ENCODE measurements around the gene GRIK5.
"Not testable (repeated sequence)": the region's sequence is repeated elsewhere in the genome, so short reads cannot be mapped to it uniquely, and the experiment has no call there.

The GRIK5 gene

DNA sequence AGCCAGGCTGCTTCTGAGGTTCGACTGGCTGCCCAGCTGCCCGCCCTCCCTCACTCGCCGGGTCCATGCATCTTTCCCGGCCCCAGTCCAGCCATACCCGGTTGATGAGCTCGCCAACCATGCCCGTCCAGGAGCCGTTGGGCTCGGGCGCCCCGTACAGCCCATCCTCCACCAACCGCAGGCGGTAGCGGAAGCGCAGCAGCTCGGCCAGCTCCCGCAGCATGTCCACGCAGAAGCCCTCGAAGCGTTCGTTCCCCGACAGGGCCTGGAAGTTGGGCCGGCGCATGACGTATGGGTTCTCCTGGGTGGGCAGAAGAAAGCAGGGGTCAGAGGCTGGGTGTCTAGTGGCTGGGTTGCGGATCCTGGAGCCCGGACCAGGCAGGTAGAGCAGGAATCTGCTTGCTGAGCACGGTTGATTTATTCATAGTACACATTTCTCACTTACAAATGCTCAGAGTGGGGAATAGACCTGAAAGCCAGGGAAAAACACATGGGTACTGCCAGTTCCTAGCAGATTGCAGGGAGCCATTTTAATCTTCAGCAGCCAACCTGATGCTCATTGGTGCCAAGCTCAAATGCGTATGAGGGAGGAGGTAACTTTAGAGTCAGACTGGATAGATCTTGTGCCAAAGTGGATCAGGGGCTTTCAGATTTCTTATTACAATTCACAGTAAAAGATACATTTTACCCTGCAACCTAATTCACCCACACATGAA lies 27.4 kb downstream of the GRIK5 start:
- peak; percentile 89 to 95 for DNase-seq

- DNase-seq: not testable (repeated sequence)
Measured at GRCh38 chr19:42040491-42040890, 29.5 kb downstream of the GRIK5 start.

GRCh38 chr19:42040031-42040430 lies 30.0 kb downstream of the GRIK5 start:
- DNase-seq: no peak

GRCh38 chr19:42038666-42039065 lies 31.3 kb downstream of the GRIK5 start:
- DNase-seq: peak; percentile 69 to 90

- no peak for DNase-seq
Measured at GRCh38 chr19:42037649-42038048, 32.4 kb downstream of the GRIK5 start.

DNA sequence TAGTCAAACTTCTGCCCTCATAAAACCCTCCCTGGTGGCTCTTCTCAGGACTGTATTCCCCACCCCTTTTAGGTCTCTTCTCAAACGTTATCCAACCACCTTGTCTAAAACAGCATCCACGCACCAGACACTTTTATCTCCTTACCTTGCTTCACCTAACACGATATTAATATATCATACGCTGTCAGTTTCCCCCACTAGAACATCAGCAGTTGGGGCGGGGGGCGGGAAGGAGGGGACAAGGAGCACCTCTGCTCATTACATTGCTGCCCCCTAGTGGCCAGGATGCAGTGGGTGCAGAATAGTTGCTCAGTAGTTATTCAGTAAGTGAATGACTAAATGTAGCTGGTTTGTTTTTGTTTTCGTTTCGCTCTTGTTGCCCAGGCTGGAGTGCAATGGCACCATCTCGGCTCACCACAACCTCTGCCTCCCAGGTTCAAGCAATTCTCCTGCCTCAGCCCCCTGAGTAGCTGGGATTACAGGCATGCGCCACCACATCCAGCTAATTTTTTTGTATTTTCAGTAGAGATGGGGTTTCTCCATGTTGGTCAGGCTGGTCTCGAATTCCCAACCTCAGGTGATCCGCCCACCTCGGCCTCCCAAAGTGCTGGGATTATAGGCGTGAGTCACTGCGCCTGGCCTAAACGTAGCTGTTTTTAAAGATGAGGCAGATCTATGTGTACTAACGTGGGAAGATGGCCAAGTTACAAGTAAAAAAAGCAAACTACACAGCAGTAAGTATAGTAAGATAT lies 35.2 kb downstream of the GRIK5 start:
- DNase-seq: peak; percentile 52 to 77

- no peak for DNase-seq
Measured at GRCh38 chr19:42033413-42033812, 36.6 kb downstream of the GRIK5 start.

DNA sequence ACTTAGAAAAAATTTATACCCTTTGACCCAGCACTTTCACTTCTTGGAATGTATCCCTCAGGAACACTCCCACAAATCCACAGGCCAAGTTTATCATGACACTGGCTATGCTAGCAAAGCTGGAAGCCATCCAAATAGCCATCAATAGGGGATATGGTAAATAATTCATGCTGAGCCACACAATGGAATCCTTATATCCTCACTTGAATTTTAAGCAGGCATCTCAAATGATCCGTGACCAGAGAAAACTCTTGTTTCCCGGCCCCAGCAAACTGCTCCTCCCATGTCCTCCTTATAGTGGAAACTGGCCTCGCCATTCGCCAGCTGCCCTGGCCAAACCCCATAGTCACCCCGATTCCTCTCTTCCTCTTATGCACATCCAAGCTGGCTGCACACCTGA lies 37.6 kb downstream of the GRIK5 start:
- peak; percentile 81 to 97 for DNase-seq

DNA sequence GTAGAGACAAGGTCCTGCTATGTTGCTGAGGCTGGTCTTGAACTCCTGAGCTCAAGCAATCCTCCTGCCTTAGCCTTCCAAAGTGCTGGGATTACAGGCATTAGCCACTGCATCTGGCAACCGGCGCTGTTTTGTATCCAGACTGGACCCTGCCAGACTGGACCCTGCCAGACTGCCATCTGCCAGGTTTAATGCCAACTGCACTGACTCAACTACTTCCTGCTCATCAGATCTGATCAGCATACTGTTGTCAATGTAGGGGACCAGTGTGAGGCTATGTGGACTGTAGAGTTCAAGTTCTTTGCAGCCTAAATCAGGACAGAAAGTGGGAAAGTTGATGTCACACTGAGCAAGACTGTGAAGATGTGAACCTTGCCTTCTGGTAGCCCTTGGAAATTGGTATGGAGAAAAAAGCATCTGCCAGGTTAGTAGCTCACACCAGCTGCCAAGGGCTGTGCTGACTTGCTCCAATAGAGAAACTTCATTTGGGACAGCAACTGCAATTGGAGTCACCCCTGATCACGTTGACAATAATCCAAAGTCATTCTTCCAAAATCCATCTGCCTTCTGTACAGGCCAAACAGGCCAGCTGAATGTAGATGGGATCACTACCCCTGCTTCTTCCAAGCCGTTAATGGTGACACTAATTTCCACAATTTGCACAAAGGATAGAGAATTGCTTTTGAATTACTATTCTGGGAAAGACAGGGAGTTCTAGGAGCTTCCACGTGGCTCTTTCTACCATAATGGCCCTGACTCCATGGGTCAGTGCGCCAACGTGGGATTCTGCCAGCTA lies 39.2 kb downstream of the GRIK5 start:
- peak; percentile 82 to 92 for DNase-seq

DNA sequence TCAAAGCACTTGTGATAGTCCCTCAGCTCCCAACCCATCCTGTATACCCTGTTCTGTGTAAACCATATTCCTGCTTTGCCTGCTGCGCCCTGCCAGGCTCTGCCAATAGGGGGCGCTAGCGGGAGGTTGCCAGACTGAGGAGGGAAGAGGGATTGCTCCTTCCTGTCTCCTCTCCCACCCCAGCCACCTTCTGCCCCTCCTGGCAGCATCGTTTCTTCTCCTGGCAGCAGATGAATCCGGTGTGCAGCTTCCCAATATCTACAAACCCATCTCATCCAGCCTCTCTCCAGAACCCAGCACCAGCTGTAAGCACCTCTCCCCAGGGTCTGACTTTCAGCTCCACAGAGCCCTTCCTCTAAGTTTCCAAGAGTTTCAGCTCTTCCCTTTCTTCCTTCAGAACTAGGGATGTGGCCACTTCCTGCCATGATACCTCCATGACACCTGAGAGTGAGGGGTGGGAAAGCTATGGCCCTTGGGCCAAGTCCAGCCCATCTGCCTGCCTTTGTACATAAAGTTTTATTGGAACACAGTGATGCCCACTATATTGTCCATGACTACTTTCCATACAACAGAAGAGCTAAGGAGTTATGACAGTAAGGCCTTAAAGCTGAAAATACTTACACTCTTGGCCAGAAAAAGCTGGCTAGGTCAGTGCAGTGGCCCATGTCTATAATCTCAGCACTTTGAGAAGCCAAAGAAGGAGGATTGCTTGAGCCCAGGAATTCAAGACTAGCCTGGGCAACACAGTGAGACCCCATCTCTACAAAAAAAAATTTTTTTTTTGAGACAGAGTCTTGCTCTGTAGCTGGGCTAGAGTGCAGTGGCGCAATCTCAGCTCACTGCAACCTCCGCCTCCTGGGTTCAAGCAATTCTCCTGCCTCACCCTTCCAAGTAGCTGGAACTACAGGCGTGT lies 41.4 kb downstream of the GRIK5 start:
- DNase-seq: peak; percentile 8 to 57

DNA sequence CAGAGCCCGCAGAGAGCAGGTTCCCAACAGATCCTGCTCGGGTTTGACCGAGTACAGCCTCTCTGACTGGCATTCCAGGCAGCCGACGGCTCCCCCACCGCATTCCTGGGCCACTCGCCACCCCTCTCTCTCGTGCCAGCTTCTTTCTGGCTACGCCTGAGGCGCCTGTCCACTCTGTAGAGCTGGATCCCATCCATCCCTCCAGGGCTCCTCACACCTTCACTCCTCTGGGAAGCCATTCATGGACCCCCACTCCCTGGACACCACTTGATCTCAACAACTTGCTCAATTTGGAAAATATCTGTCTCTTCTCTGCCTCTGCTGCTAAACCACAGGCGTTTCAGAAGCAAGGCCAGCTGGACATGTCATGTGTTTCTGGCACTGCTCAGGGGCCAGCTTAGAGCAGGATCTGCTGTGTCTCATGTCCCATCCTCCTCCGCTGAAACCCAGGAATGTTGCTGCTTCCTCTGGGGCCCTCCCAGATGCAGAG lies 45.3 kb downstream of the GRIK5 start:
- DNase-seq: peak in 1 of 2 experiments; percentile 45

GRCh38 chr19:42023943-42024260 lies 46.1 kb downstream of the GRIK5 start:
- no peak for DNase-seq

DNA sequence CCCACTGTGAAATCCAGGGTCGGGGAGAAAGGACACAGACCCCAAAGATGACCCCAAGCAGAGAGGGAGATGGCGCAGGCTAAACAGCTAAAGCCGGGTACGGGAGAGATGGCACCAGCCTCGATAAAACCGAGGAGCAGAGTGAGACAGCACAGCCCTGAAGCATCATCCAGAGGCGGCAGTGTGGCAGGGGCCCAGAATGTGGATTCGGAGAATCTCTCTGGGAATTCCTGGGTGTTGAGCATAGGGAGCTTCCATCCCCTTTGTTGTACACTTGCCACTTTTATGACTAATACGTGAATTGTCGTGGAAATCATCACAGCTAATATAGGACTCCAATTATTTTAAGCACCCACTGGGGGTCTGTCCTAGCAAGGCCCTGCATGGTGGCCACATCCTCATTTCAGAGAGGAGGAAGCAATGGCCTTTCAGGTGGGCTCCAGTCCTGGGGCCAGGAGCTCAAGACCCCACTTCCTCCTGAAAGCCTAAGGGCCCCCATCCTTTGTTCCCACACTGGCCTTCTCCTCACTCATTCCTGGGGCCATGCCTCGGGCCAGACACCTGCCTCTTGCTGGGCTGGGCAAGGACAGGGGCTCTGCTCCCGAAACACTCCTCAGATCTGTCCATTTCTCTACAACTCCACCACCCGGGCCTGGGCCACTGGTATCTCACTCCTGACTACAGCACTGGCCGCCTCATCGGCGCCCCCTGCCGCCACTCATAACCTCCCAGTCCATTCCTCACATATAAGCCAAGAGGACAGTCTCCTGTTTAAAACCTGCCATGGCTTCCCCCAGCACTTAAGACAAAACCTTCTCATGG lies 46.7 kb downstream of the GRIK5 start:
- DNase-seq: no peak

DNA sequence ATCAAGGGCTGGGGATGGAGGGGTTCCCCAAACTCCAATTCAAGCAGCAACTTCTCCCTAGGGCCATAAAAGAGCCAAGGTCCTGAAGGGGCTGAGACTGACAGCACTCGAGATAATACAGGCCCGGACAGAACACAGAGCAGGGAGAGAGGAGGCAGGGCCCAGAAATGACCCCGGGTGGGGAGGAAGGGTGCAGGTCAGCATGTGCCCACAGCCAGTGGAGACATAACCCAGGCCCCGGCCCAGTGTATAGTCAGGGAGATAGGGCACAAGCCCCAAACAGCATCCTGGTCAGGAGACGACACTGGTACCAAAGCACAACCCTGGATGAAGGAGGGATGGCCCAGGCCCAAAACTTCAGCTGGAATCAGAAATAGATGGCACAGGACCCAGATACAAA lies 47.4 kb downstream of the GRIK5 start:
- no peak for DNase-seq

DNA sequence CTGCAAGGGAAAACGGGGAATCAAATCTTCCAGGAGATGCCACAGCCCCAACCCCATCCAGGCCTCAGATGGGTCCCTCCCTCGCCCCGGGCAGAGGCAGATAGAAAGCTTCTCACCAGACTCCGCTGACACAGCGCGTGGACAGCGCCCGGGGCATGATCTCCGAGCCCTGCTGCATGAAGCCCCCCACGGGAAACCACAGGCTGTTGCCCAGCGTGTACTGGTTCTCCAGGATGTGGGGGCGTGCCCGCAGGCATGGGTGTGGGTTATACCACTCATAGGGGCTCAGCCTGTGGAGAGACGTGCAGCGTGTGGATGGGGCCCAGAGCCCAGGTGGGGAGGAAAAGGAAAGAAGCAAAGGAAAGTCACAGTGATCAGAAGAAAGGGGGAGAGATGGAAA lies 48.8 kb downstream of the GRIK5 start:
- DNase-seq: no peak

- no peak for DNase-seq
Measured at GRCh38 chr19:42018503-42019193, 51.4 kb downstream of the GRIK5 start.

- DNase-seq: no peak
Measured at GRCh38 chr19:42017040-42017439, 53.0 kb downstream of the GRIK5 start.

DNA sequence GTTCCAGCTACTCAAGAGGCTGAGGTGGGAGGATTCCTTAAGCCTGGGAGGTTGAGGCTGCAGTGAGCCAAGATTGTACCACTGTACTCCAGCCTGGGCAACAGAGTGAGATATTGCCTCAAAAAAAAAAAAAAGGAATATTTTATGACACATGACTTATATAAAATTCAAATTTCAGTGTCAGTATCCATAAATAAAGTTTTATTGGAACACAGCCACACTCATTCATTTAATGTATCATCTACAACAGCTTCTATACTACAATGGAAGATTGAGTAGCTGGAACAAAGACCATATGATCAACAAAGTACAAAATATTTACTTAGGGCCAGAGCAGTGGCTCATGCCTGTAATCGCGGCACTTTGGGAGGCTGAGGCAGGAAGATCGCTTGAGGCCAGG lies 57.3 kb downstream of the GRIK5 start:
- not testable (repeated sequence) for DNase-seq

- DNase-seq: no peak
Measured at GRCh38 chr19:42010245-42011126, 59.5 kb downstream of the GRIK5 start.

DNA sequence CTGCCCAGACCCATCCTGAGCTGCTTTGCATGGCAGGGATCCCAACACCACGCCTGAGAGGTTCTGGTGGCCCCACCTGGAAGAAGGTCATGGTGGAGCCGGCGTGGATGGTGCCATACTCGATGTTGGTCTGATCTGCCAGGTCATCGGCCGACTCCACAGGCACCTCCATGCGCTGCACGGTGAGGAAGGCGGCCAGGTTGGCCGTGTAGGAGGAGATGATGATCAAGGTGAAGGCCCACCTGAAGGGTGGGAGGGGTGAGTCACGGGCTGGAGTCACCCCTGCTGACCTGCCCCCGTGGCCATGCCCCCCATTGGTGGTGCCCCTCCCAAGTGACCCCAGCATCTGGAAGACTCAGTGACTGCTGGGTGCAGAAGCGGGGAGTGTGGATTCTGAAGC lies 63.4 kb downstream of the GRIK5 start:
- no peak for DNase-seq
